HG03469 (cell line): Measurements from ENCODE around the gene PSMC2.
A peak's percentile ranks its signal among the peaks of the same experiment; 100 is the strongest.

Experiments
- ATAC-seq: cut with Tn5 transposase; IDR thresholded peaks from one replicate; pipeline ENCODE4 v1.9.1; 2021; ENCODE audit warnings: mild to moderate bottlenecking, moderate library complexity, moderate number of reproducible peaks; ENCODE audit not compliant: unreplicated experiment

Gene PSMC2

DNA sequence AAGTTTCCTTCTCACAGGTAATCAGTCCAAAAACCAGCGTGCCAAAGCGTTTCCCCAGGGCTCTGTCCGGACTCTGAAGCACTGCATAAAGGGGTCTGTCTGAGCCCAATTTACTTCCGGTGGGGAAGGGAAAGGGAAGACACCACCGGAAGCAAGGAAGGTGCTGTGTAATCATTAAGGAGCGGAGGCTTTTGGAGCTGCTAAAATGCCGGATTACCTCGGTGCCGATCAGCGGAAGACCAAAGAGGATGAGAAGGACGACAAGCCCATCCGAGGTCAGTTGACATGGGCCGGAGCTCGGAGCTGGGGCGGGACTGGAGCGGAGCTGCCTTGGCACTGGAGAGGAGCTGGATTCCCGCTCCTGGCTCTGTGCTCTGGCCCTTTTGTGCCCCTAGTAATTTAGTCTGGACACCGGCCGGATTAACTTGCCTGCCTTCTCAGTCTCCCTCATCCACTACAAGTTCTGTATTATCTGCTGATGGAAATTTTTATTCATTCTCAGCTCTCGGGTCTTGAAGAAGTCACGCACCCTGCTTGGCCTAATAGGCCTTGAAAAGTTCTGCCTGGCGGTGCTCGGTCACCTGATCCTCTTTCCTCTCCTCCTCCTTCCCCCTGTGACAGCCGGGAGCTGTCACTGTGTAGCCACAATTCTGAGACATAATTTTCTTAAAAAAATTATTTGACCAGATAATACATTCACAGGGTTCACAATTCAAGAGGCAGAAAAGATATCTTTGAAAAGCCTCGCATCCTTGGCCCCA is at the start of gene PSMC2:
PSMC2 (plus strand) TSS at position 137 of the 761 bp plus-strand sequence; CDS start at position 206, 69 bp downstream.
- ATAC-seq: peak; percentile 57

DNA sequence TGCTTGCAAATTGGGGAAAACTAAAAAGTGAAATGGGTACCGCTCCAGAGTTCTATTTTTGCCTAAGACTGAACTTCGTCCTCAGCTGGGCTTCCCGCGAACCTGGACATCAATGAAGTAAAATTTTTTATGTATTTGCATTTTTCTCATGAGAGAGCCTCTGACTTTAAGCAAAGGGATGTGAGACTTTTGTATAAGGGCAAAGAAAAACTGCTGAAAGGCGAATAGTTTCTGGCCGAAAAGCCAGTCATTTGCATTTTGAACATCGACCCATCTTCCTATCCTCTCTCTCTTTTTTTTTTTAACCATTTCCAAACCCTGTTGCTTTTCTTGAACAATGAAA is 49.6 kb upstream of the PSMC2 start:
- ATAC-seq: no peak

DNA sequence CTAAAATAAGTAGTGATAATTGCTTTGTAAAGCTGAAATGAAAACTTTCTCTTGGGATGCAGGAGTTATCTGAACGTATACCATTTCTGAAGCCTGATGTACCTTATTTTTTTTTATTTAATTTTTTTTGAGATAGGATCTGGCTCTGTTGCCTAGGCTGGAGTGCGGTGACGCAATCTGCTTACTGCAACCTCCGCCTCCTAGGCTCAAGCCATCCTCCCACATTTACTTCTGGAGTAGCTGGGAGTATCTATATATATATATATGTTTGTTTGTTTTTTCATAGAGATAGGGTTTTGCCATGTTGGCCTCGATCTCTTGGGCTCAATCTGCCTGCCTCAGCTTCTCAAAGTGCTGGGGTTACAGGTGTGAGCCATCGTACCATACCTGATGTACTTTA is 47.8 kb upstream of the PSMC2 start:
- ATAC-seq: no peak

DNA sequence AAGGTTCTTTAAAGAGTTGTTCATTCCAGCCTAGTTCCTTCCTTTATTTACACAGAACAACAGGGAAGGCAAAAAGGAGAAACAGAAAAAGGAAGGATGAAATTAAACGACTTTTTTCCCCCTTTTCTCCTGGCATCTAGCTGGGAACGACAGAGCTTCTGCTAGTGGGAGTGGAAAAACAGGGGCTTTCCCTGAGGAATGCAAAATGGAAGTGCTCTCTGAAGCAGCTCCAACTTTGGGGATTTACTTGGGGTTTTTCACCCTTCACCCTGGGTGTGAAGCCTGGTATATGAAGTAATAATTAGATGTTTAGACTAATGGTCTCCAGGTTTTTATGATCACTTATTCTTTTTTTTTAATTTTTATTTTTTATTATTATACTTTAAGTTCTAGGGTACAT is 46.0 kb upstream of the PSMC2 start:
- ATAC-seq: no peak

DNA sequence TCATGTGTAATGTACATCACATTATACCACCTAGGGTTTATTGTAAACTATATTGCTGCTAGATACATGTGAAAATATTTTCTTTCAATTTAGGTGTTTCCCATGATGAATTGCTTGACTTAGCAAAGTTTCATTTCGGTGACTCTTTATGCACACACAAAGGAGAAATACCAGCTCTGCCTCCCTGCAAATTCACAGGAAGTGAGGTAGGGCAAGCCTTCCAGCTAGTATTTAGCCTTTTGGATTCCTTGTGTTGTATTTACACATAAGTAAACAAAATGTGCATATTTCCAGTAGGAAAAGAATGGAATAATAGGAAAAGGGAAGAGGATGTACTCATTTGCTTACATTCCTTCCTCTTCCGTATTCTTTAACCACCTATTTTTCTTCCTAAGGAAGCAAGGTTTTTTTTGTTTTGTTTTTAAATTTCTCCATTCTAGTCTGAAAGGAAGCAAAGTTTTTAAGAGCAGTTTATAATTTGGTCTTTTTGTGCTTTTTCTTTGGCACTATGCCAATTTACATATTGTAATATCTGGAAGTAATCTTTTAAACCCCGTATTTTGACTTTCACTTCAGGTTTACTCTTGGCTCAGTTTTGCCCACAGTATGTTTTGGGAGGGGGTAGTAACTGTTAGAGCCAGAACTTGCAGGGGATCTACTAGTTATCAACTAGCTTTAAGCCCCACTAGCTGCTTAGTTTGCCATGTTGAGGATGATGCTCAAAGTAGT is 39.8 kb upstream of the PSMC2 start:
- ATAC-seq: no peak

DNA sequence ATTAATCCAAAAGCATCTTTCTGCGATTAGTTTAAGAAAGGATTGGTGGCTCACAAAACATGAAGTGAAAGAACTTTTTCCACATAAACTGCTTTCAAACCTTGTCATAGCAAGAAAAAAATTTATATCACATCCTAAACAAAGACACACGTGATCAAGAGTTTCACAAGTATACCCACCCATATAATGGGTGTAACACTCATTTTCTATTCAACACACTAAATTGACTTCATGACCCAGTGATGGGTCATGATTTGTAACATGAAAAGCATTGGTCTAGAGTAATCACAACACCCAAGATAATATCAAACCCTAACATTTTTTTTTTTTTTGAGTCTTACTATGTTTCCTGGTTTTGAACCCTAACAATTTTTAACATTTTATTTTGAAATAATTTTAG is 32.6 kb upstream of the PSMC2 start:
- ATAC-seq: no peak

DNA sequence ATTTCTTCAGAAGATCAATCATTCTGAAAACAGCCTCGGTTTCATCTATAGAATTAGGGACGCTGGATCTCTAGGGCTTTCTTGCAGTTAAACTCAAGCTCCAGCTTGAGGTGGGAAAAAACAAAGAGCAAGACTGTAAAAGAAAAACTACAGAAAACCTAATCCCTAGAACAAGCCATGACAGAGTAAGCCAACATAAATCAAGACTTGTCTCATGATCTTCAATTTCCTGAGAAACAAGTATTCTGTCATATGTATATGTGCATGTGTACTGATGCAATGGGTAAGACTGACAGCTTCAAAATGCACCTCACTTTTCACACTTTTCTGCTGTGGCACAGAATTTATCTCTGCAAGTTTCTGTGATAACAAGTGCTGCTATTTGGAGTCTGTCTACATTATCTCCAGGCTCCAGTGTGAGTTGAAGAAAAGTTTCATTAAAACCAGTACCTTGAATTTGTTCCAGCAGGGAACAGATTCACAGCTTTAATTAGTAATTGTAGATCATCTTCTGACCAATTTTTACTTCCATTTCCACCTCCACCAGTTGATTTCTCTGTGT is 31.0 kb upstream of the PSMC2 start:
- no peak for ATAC-seq

DNA sequence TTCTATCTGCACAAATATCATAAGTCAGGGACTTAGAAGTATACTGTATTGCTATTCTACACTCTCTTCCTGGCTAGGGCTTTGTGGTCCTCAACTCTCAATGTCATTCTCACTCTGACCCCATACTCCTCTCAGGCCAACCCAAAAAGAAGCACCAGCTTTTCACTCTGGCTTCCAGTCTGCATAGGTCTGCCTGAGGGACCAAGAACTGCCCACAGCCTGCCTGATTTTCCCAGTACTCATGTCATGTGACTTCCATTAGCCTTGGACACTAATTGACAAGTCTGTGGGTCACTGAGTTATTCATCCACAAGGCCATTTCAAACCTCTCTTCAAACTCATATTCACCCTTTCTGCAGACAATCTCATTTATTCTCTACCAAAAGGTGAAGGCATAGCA is 30.4 kb upstream of the PSMC2 start:
- no peak for ATAC-seq

DNA sequence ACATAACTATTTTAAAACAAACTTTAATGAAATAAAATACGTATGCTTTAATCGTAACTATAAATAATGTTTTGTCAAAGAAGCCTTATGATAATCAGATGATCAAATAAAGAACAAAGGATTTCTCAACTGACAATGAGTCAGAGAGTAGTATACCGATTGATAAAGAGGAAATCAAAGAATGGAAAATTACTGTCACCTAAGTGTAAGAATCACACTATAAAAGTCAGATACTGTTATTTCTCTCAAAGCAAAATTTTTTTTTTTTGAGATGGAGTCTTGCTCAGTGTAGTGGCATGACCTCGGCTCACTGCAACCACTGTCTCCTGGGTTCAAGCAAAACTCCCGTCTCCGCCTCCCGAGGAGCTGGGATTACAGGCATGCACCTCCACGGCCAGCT is 21.7 kb upstream of the PSMC2 start:
- ATAC-seq: no peak

DNA sequence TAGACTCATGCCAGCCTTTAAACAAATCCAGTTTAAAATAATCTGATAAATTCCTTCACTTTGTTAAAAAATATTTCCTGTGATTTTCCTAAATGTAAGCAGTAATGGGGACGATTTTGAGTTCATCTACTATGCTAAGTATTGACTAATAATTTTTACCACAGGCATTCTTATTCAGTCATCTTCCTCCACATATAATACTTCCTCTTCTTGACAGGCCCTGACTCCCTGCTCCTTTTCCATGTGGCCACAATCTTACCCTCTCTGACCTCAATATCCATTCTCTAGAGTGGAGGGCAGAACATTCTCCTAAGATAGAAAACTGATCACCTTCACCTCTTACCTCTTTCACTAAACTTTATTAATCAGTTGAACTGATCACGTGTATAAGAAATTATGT is 10.7 kb upstream of the PSMC2 start:
- no peak for ATAC-seq

DNA sequence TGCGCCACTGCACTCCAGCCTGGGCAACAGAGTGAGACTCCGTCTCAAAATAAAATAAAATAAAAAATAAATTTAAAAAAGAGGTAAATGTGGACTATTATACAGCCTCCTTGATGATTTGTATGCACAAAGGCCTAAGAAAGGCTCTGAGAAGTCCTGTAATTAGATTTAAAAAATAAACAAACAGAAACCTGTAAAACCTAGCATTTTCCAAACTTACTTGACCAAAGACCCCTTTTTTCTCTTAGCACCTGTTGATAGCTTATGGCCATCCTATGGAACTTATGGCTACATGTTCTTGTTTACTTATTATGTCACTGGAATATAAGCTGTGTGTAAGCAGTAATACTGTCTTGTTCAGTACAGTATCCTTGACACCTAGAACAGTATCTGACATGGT is 8.6 kb upstream of the PSMC2 start:
- no peak for ATAC-seq

DNA sequence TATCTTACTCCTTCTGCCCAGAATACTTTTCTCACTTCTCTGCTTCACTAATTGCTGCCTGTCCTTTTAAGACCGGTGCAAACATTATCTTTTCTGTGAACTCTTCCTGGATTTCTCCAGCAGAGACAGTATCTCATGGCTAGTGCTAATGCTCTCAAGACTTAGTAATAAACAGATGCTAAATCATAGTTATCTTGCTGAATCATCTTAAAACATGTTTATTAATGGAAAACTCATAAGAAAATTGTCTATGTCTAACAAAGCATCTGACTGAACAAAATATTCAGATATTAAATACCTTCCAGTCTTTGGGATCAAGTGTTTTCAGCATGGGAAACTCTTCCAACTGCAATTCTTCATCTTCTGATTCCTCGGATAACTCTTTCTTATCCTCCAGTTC is 6.0 kb upstream of the PSMC2 start:
- ATAC-seq: no peak

DNA sequence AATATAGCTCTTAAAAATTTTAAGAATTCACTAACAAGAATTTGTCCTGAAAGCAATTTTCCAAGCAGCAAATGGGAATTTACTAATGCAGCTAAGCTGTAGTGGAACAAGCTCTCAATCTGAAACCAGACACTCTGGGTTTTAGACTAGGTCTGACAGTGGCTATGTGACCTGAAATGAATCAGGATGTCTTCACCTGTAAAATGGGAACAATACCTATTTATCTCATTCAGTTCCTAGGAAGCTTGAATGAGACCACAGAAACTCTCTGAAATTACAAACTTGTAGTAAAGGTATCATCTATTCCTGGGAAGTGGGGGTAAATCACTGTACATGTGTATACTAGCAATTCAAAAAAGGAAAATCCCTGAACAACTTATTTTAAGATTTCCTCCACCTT is 4.1 kb upstream of the PSMC2 start:
- no peak for ATAC-seq

DNA sequence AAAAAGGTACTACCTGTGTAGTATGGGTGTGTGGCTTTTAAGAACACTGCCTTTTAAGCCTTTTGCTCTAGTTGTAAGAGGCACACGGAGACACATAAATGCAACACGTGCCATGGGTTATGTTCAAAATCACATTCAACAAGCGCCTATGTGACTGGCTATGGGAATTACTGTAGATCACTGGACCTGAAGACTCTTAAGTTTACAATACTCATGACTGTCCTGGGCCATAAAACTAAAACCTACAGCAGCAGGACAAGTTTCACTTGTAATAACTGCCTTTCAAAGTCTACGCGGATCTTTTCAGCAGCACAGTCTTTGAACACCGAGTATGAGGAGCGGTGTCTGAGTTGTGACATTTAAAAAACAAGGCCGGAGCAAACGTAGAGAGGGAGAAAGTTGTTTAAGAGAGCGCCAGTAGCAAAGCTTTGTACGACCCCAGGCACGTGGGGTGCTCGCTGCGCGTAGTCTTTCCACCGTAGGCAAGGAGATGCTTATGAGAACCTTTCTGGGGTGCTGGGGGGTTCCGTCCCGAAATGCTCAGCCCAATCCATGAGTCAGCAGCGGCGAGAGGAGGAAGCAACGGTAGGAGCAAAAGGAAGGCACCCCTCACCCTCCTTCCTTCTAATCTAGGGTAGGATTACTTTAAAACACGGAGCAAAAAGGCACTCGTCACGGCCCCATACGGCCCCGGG is 3.5 kb upstream of the PSMC2 start:
- ATAC-seq: no peak

DNA sequence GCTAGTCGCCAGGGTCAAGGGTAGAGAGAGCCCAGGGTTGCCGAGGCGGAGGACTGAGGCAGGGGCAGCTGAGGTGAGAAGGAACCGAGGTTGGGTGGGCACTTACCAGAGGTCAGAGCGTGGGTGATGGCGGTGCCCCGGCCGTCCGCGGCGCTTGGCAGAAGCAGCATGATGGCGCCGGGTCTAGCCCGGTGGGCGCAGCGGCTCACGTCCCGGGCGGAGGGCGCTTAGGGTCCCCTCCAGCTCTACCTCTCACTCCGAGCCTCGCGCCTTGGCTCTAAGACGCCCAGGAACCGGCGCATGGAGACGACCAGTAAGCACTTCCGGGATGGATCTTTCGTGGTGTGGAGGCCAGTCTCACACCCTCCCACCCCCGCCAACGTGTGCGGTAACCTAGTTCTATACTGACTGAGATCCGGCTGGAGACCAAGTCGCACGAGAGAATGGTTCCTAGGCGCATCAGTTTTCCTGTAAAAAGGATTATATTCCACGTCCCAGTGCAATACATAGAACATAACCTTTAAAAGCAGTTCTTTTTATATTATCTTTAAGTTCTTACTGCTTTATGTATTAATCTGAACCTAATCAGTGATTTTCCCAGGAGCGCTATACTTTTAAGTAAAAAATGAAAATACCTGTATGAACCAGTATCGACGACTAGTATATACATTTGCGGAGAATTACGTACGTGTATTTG is 2.8 kb upstream of the PSMC2 start, which contains the start of gene DNAJC2:
DNAJC2 (minus strand) TSS at position 315 of the 697 bp plus-strand sequence; CDS start at position 170, 145 bp downstream.
- ATAC-seq: peak; percentile 54

DNA sequence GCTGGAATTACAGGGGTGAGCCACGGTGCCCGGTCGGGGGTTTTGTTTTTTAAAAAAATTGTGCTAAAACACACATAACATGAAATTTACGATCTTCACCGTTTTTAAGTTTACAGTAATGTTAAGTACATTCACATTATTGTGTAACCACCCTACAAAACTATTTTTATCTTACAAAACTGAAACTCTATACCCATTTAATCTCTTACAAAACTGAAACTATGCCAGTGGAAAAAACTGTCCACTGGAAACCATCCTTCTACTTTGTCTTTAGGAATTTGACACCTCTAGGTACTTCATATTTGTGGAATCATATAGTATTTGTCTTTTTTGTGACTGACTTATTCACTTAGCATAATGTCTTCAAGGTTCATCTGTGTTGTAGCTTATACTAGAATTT is 1.0 kb upstream of the PSMC2 start:
- no peak for ATAC-seq

DNA sequence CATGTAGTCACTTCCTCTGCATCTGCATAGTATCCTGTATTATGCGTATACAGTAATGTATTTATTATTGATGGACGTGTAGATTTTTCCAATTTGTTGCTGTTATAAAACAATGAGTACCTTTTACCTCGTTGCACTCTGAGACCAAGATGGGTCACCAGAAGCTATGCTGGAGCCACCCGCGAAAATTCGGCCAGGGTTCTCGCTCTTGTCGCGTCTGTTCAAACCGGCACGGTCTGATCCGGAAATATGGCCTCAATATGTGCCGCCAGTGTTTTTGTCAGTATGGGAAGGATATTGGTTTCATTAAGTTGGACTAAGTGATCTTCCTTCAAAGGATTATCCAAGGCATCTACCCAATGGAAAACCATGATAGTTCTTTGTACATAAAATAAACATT is 1.0 kb downstream of the PSMC2 start:
- no peak for ATAC-seq

DNA sequence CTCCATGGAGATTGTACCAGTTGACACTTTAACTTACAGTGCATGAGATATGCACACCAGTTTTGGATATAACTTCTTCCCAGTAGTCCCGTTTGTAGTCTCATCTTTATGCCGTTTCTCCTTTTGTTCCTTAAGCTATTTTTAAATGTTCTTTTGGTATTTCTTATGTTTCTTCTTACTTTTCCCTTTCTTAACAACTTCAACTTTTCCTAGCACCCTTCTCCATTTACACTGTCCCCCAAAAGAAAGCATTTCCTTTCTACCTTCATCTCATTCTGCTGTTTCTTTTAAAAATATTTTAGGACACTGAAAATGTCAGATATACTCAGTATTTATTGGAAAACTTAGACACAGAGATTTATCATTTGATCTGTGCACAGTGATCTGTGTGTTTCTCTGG is 1.5 kb downstream of the PSMC2 start:
- no peak for ATAC-seq

DNA sequence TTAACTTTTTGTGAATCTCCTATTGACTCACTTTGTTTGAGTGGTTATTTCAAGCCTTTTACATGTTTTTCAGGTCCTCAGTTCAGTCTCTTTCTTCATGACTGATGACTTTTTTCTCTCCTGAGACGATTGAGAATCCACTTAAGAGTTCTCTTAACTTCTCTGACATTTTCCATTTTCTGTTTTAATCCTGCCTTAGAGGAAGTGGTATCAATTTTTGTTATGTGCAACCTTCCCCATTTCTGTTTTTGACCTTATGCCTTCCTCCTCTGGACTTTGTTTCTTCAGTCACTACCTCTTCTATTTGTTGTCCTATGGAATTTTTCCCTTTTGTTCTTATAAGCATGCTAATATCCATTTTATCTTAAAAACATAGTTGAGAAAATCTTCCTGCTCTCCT is 2.4 kb downstream of the PSMC2 start:
- no peak for ATAC-seq

DNA sequence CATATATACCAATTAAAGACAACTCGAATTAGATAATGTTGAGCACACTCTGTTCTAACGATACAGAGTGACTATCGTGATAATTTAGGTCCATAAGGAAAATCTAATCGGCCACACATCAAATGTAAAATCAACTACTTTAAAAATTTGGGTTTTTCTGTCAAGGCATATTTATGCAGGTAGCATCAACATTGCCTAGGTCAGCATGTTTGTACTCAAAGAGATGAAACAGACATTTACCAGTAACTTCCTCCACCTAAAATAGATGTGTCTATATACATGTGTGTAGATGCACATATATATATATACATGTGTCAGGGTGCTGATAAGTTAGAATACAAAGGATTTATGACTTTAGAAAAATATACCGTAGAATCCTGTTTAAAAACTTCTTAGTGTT is 22.0 kb downstream of the PSMC2 start:
- ATAC-seq: no peak
